Measurements from ENCODE around the gene PRKCE. TPM values are rescaled to one million over a fixed set of nuclear protein-coding genes. Genes with fewer than 3 reads are reported as not detected.

Gene PRKCE
- total and polyA plus RNA-seq, 2 donors (not counting 3 experiments of a cell fraction or from before 2014, with no cell fraction given): 27.9 to 33.9 TPM

DNA sequence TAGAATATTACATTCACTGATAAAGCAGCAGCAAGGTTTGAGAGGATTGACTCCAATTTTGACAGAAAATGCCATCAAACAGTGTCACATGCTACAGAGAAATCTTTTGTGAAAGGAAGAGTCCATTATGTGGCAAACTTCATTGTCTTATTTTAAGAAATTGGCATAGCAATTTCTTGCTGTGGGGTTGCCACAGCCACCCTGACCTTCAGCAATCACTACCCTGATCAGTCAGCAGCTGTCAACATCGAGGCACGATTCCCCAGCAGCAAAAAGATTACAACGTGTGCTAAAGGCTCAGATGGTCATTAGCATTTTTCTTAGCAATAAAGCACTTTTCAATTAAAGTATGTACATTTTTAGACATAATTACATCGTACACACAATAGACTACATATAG is 74.7 kb downstream of the PRKCE start:
- CTCF ChIA-PET: no interaction called here
- no peaks in the 10 kb centered on the region for H3K27me3 ChIP-seq (ENCODE audit: control insufficient read depth in 2 of 2, insufficient read depth in 2 of 2, low read length in 2 of 2)
- FAIRE-seq (no peak), DNase-seq (ENCODE audit: low read depth, low spot score) (no peak)
- H3K9ac ChIP-seq (replicated peaks; ENCODE audit: extremely low read depth, insufficient read depth, low read length): no peak overlapping the region
- TF ChIP-seq JUN (IDR thresholded peaks at IDR 0.05; ENCODE audit: borderline replicate concordance, insufficient read depth, insufficient read length, low read depth) (no peak), POLR2AphosphoS5 (IDR thresholded peaks at IDR 0.05; ENCODE audit: insufficient read depth, low read depth, low read length) (no peak), EZH2 (IDR thresholded peaks at IDR 0.05; ENCODE audit: borderline replicate concordance, low read depth, low read length, severe bottlenecking) (no peak), CTCF (IDR thresholded peaks at IDR 0.05; ENCODE audit: extremely low read depth in 1 of 2, insufficient read depth in 1 of 2, low read depth in 1 of 2, low read length in 2 of 2) (no peak), MAX (IDR thresholded peaks at IDR 0.05; ENCODE audit: insufficient read depth, insufficient read length) (no peak), GATA2 (IDR thresholded peaks at IDR 0.05; ENCODE audit: insufficient read depth, insufficient read length, low read depth, low read length) (no peak), MYC (IDR thresholded peaks at IDR 0.05; ENCODE audit: low read depth, low read length) (no peak), POLR2A (IDR thresholded peaks at IDR 0.05; ENCODE audit: low read depth, low read length) (no peak), FOS (IDR thresholded peaks at IDR 0.05; ENCODE audit: borderline replicate concordance, insufficient read depth, low read length) (no peak)
- no peaks in the 10 kb centered on the region for H3K9me1 ChIP-seq (replicated peaks; ENCODE audit: control insufficient read depth, extremely low read depth, insufficient read depth, low read length)
- intact Hi-C loops (cut with micrococcal nuclease): no loop called here
- no peaks in the 10 kb centered on the region for H3K9me3 ChIP-seq (replicated peaks; ENCODE audit: control insufficient read depth, insufficient read depth, low read length)
- H3K79me2 ChIP-seq (ENCODE audit: control insufficient read depth, insufficient read depth, low read length): no peaks in the 10 kb centered on the region
- BruUV-seq (replicated peaks): no TSS peak
- H3K36me3 ChIP-seq (ENCODE audit: control insufficient read depth in 2 of 2, extremely low read depth in 1 of 2, insufficient read depth in 2 of 2, low read length in 2 of 2): no peaks in the 10 kb centered on the region
- no peak overlapping the region for H3K4me3 ChIP-seq (replicated peaks in 1 of 3; ENCODE audit: insufficient read depth in 1 of 3, low read depth in 1 of 3, low read length in 3 of 3)
- H3K4me1 ChIP-seq (ENCODE audit: control insufficient read depth, extremely low read depth, insufficient read depth, low read length): no peaks in the 10 kb centered on the region
- H4K20me1 ChIP-seq (replicated peaks; ENCODE audit: control insufficient read depth, extremely low read depth, insufficient read depth, low read length): no peaks in the 10 kb centered on the region
- H2AFZ ChIP-seq (ENCODE audit: low read depth, low read length): no peak overlapping the region
- no peak overlapping the region for H3K27ac ChIP-seq (ENCODE audit: insufficient read depth, low read depth, low read length)
- POLR2A ChIA-PET: no interaction called here
- dilution Hi-C loops (cut with MboI; ENCODE audit: extremely low pct_ligation_motif_present, low sequenced_read_pairs): no loop called here
- no peak overlapping the region for H3K4me2 ChIP-seq (ENCODE audit: insufficient read depth, low read length)
